NCI-H2196 treated with DMSO at 0.1 percent for 48 hours (cell line): ENCODE data around the gene IL17RC.
"Not testable (repeated sequence)": the region's sequence is repeated elsewhere in the genome, so short reads cannot be mapped to it uniquely, and the experiment has no call there.

ENCODE experiments used
- DNase-seq: peaks from one replicate; lab custom pipeline; 2025; ENCODE audit not compliant: unreplicated experiment; lab: John Stamatoyannopoulos, UW

The IL17RC gene

GRCh38 chr3:9914559-9915253 is 2.2 kb upstream of the IL17RC start:
- no peak for DNase-seq

- DNase-seq = no peak
Measured at GRCh38 chr3:9915254-9916141, 1.4 kb upstream of the IL17RC start.

- DNase-seq = no peak
Measured at GRCh38 chr3:9916346-9916733, 558 bp upstream of the IL17RC start.

- no peak for DNase-seq
Measured at GRCh38 chr3:9917820-9918219, 922 bp downstream of the IL17RC start.

- DNase-seq = no peak
Measured at GRCh38 chr3:9918261-9919038, 1.6 kb downstream of the IL17RC start.

- DNase-seq = no peak
Measured at GRCh38 chr3:9928158-9928557, 11.3 kb downstream of the IL17RC start.

- DNase-seq = no peak
Measured at GRCh38 chr3:9930804-9931418, 14.0 kb downstream of the IL17RC start.

GRCh38 chr3:9932535-9932842 is 15.6 kb downstream of the IL17RC start:
- no peak for DNase-seq

GRCh38 chr3:9932843-9933560 is 16.1 kb downstream of the IL17RC start:
- peak; percentile 45 for DNase-seq

- DNase-seq = peak; percentile 69
Measured at GRCh38 chr3:9933561-9934234, 16.8 kb downstream of the IL17RC start, which contains the start of gene CRELD1. CRELD1 (plus strand) TSS chr3:9933834; CDS start chr3:9934439, 605 bp downstream.

GRCh38 chr3:9934235-9934621 is 17.3 kb downstream of the IL17RC start:
- DNase-seq = no peak

GRCh38 chr3:9934993-9935392 is 18.1 kb downstream of the IL17RC start:
- no peak for DNase-seq

GRCh38 chr3:9935966-9936510 is 19.1 kb downstream of the IL17RC start:
- DNase-seq = no peak

- DNase-seq = no peak
Measured at GRCh38 chr3:9937486-9938238, 20.8 kb downstream of the IL17RC start.

- DNase-seq = no peak
Measured at GRCh38 chr3:9938966-9939365, 22.1 kb downstream of the IL17RC start.

- DNase-seq = not testable (repeated sequence)
Measured at GRCh38 chr3:9939906-9940305, 23.0 kb downstream of the IL17RC start.

- no peak for DNase-seq
Measured at GRCh38 chr3:9940746-9941145, 23.8 kb downstream of the IL17RC start.

GRCh38 chr3:9942164-9942563 is 25.3 kb downstream of the IL17RC start:
- DNase-seq = no peak
